ENCODE measurements around the gene DAB1. TPM values are rescaled to one million over a fixed set of nuclear protein-coding genes. Genes with fewer than 3 reads are reported as not detected.
A peak's percentile ranks its signal among the peaks of the same experiment; 100 is the strongest.

DAB1 gene
- total RNA-seq, 1 donor from 2014 or later, result 1.6 TPM

DNA sequence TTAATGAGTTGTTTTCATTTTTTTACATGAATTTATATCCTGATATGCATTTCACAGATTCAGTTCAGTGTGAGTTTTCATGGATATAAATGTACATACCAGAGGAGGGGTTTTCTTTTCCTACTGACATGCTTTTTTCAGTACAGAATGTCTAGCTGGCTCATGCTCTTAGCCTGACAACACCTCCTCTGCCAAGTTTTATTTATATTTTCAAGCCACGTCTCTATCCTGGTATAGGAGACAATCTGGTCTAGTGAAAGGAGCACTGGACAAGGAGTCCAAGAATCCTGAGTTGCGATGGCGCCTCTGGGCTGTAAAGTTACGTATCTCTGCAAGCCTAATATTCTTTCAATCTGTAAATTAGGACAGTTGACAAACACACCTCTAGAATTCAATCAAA, 4.9 kb downstream of the DAB1 start:
- no peak for TF ChIP-seq EZH2 (IDR thresholded peaks at IDR 0.05; ENCODE audit: insufficient read depth, low read length)
- TF ChIP-seq, protein P1, sequence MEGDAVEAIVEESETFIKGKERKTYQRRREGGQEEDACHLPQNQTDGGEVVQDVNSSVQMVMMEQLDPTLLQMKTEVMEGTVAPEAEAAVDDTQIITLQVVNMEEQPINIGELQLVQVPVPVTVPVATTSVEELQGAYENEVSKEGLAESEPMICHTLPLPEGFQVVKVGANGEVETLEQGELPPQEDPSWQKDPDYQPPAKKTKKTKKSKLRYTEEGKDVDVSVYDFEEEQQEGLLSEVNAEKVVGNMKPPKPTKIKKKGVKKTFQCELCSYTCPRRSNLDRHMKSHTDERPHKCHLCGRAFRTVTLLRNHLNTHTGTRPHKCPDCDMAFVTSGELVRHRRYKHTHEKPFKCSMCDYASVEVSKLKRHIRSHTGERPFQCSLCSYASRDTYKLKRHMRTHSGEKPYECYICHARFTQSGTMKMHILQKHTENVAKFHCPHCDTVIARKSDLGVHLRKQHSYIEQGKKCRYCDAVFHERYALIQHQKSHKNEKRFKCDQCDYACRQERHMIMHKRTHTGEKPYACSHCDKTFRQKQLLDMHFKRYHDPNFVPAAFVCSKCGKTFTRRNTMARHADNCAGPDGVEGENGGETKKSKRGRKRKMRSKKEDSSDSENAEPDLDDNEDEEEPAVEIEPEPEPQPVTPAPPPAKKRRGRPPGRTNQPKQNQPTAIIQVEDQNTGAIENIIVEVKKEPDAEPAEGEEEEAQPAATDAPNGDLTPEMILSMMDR (IDR thresholded peaks at IDR 0.05; ENCODE audit: insufficient read depth, low read depth, low read length), result no peak
- H3K27me3 Mint-ChIP-seq (ENCODE audit: low read depth, unreplicated experiment), result peaks cover 21% of the 10 kb centered on the region

DNA sequence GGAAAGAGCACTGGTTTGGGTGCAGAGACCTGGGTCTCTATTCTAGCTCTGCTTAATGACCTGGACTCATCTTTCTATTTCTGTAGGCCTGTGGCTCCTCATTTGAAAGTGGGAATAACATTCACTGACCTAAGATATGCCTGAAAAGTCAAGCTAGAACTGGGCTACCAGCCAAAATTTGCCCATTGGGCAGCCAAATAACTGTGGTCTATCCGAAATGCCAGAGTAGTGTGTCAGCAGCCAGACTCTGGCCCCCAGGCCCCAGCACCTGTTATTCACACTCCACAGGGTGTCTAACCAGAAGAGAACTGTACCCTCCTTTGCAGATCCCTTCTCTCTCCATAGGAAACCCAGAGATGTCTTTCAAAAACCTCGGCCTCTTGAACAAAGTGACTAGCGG, 12.6 kb downstream of the DAB1 start:
- FAIRE-seq, result no peak
- H3K4me1 Mint-ChIP-seq (ENCODE audit: low read depth, unreplicated experiment), result peaks cover 38% of the 10 kb centered on the region

More for the DNA sequence above, 4.9 kb downstream of the DAB1 start:
- Histone ChIP-seq H3K9me3 (ENCODE audit: insufficient read depth, low read depth, low read length) (no peaks in the 10 kb centered on the region), H3K79me2 (ENCODE audit: insufficient read depth, low read length) (no peaks in the 10 kb centered on the region), H3K27me3 (ENCODE audit: insufficient read depth, low read length) (peaks cover 31% of the 10 kb centered on the region), H2AFZ (ENCODE audit: low read depth, low read length) (no peak overlapping the region), H3K9ac (ENCODE audit: low read length) (no peak overlapping the region), H3K4me2 (ENCODE audit: low read length) (no peak overlapping the region), H4K20me1 (ENCODE audit: insufficient read depth, low read length) (no peaks in the 10 kb centered on the region), H3K4me1 (ENCODE audit: insufficient read depth, low read length) (peaks cover 3% of the 10 kb centered on the region), H3K27ac (ENCODE audit: low read depth, low read length) (no peak overlapping the region), H3K4me3 (ENCODE audit: insufficient read depth, low read depth, low read length) (no peak overlapping the region), H3K36me3 (ENCODE audit: insufficient read depth, low read length) (no peaks in the 10 kb centered on the region)
- Mint-ChIP-seq H3K4me3 (ENCODE audit: unreplicated experiment) (no peak overlapping the region), H3K9me3 (ENCODE audit: unreplicated experiment) (no peaks in the 10 kb centered on the region), H3K36me3 (ENCODE audit: low read depth, unreplicated experiment) (no peaks in the 10 kb centered on the region), H3K4me1 (ENCODE audit: low read depth, unreplicated experiment) (peaks cover 5% of the 10 kb centered on the region), H3K27ac (ENCODE audit: unreplicated experiment) (no peak overlapping the region)
- DNase-seq (ENCODE audit: low read depth) (no peak), FAIRE-seq (no peak)

DNA sequence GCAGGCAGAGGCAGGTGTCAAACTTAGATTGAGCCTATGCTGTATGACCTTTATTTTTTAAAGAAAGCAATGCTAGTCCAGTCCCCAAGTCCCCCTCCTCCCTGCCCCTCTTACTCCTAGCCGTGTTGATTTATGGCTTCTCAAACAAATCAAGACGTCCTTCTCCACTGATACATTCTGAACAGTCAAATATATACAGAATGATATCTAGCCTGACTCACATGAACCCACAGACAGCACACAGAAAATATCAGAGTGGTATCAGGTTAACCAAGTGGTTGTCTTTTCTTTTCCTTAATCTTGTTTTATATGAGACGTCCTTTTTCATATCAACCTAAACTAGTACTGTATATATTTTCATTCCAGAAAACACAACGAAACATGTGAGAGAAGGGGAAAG, 13.4 kb downstream of the DAB1 start:
- no peak for FAIRE-seq

More for the DNA sequence above, 12.6 kb downstream of the DAB1 start:
- Histone ChIP-seq H3K4me3 (ENCODE audit: insufficient read depth, low read depth, low read length) (no peak overlapping the region), H3K36me3 (ENCODE audit: insufficient read depth, low read length) (no peaks in the 10 kb centered on the region), H3K27me3 (ENCODE audit: insufficient read depth, low read length) (no peaks in the 10 kb centered on the region), H4K20me1 (ENCODE audit: insufficient read depth, low read length) (no peaks in the 10 kb centered on the region), H3K4me2 (ENCODE audit: low read length) (no peak overlapping the region), H3K9me3 (ENCODE audit: insufficient read depth, low read depth, low read length) (no peaks in the 10 kb centered on the region), H3K27ac (ENCODE audit: low read depth, low read length) (no peak overlapping the region), H3K79me2 (ENCODE audit: insufficient read depth, low read length) (no peaks in the 10 kb centered on the region), H3K9ac (ENCODE audit: low read length) (no peak overlapping the region), H3K4me1 (ENCODE audit: insufficient read depth, low read length) (peaks cover 3% of the 10 kb centered on the region), H2AFZ (ENCODE audit: low read depth, low read length) (no peak overlapping the region)
- peak; percentile 72 for DNase-seq (ENCODE audit: low read depth)
- H3K27ac Mint-ChIP-seq (ENCODE audit: unreplicated experiment), result no peak overlapping the region
- peaks cover 9% of the 10 kb centered on the region for H3K9me3 Mint-ChIP-seq (ENCODE audit: unreplicated experiment)
- no peaks in the 10 kb centered on the region for H3K27me3 Mint-ChIP-seq (ENCODE audit: low read depth, unreplicated experiment)
- H3K36me3 Mint-ChIP-seq (ENCODE audit: low read depth, unreplicated experiment), result no peaks in the 10 kb centered on the region
- TF ChIP-seq, protein P1 (IDR thresholded peaks at IDR 0.05; ENCODE audit: insufficient read depth, low read depth, low read length), result no peak
- TF ChIP-seq EZH2 (IDR thresholded peaks at IDR 0.05; ENCODE audit: insufficient read depth, low read length), result no peak
- no peak overlapping the region for H3K4me3 Mint-ChIP-seq (ENCODE audit: unreplicated experiment)

More for the DNA sequence above, 13.4 kb downstream of the DAB1 start:
- no peaks in the 10 kb centered on the region for H3K36me3 Mint-ChIP-seq (ENCODE audit: low read depth, unreplicated experiment)
- Histone ChIP-seq H3K4me3 (ENCODE audit: insufficient read depth, low read depth, low read length) (no peak overlapping the region), H3K4me2 (ENCODE audit: low read length) (no peak overlapping the region), H3K9me3 (ENCODE audit: insufficient read depth, low read depth, low read length) (no peaks in the 10 kb centered on the region), H4K20me1 (ENCODE audit: insufficient read depth, low read length) (no peaks in the 10 kb centered on the region), H3K27me3 (ENCODE audit: insufficient read depth, low read length) (no peaks in the 10 kb centered on the region), H3K79me2 (ENCODE audit: insufficient read depth, low read length) (no peaks in the 10 kb centered on the region), H3K36me3 (ENCODE audit: insufficient read depth, low read length) (no peaks in the 10 kb centered on the region), H3K27ac (ENCODE audit: low read depth, low read length) (no peak overlapping the region), H3K4me1 (ENCODE audit: insufficient read depth, low read length) (peaks cover 3% of the 10 kb centered on the region), H3K9ac (ENCODE audit: low read length) (no peak overlapping the region), H2AFZ (ENCODE audit: low read depth, low read length) (no peak overlapping the region)
- no peak for DNase-seq (ENCODE audit: low read depth)
- H3K4me1 Mint-ChIP-seq (ENCODE audit: low read depth, unreplicated experiment), result peaks cover 38% of the 10 kb centered on the region
- H3K4me3 Mint-ChIP-seq (ENCODE audit: unreplicated experiment), result no peak overlapping the region
- H3K27me3 Mint-ChIP-seq (ENCODE audit: low read depth, unreplicated experiment), result no peaks in the 10 kb centered on the region
- peaks cover 9% of the 10 kb centered on the region for H3K9me3 Mint-ChIP-seq (ENCODE audit: unreplicated experiment)
- TF ChIP-seq, protein P1 (IDR thresholded peaks at IDR 0.05; ENCODE audit: insufficient read depth, low read depth, low read length), result no peak
- TF ChIP-seq EZH2 (IDR thresholded peaks at IDR 0.05; ENCODE audit: insufficient read depth, low read length), result no peak
- no peak overlapping the region for H3K27ac Mint-ChIP-seq (ENCODE audit: unreplicated experiment)

Measured in astrocyte (in vitro differentiated cells and primary cell).